GM19239 (cell line): Measurements from ENCODE around the gene LNPEP.
"Not testable (repeated sequence)": the region's sequence is repeated elsewhere in the genome, so short reads cannot be mapped to it uniquely, and the experiment has no call there.

ENCODE experiments used
- DNase-seq: peaks from one replicate; pipeline ENCODE4 v3.0.0; 2011; ENCODE audit warnings: low spot score; ENCODE audit not compliant: insufficient read length
- FAIRE-seq: peaks from 2 replicates; lab custom pipeline; 2011; peaks lifted over from hg19 to GRCh38; lab: Jason Lieb, UNC

Gene LNPEP

GRCh38 chr5:96928931-96929708, 6.8 kb upstream of the LNPEP start:
- no peak for FAIRE-seq

GRCh38 chr5:96930058-96930457, 5.8 kb upstream of the LNPEP start:
- DNase-seq (no peak), FAIRE-seq (no peak)

More at GRCh38 chr5:96928931-96929708, 6.8 kb upstream of the LNPEP start:
- DNase-seq = no peak

- FAIRE-seq (no peak), DNase-seq (no peak)
These were observed 5.3 kb upstream of the LNPEP start for GRCh38 chr5:96930589-96930988.

- not testable (repeated sequence) for DNase-seq, FAIRE-seq
These were observed 4.8 kb upstream of the LNPEP start for GRCh38 chr5:96931037-96931436.

GRCh38 chr5:96931605-96932004, 4.3 kb upstream of the LNPEP start:
- no peak for DNase-seq
- peak; percentile 63 for FAIRE-seq

- no peak for DNase-seq
- peak; percentile 69 for FAIRE-seq
These were observed 3.9 kb upstream of the LNPEP start for GRCh38 chr5:96932026-96932425.

GRCh38 chr5:96933764-96934707, 1.8 kb upstream of the LNPEP start:
- DNase-seq (no peak), FAIRE-seq (peak; percentile 94)

GRCh38 chr5:96934708-96935558, 947 bp upstream of the LNPEP start:
- FAIRE-seq (no peak), DNase-seq (no peak)

GRCh38 chr5:96936431-96937320, 796 bp downstream of the LNPEP start:
- peak; percentile 81 for FAIRE-seq

GRCh38 chr5:96940586-96940985, 4.7 kb downstream of the LNPEP start:
- DNase-seq = no peak
- FAIRE-seq = no peak

More at GRCh38 chr5:96936431-96937320, 796 bp downstream of the LNPEP start:
- no peak for DNase-seq

GRCh38 chr5:96941140-96941539, 5.3 kb downstream of the LNPEP start:
- FAIRE-seq (no peak), DNase-seq (no peak)

- FAIRE-seq (no peak), DNase-seq (no peak)
These were observed 6.2 kb downstream of the LNPEP start for GRCh38 chr5:96942078-96942477.

- FAIRE-seq = no peak
These were observed 7.0 kb downstream of the LNPEP start for GRCh38 chr5:96942911-96943310.

GRCh38 chr5:96943799-96944198, 7.9 kb downstream of the LNPEP start:
- DNase-seq (no peak), FAIRE-seq (no peak)

More at GRCh38 chr5:96942911-96943310, 7.0 kb downstream of the LNPEP start:
- no peak for DNase-seq

GRCh38 chr5:96945144-96945897, 9.4 kb downstream of the LNPEP start:
- peak; percentile 40 for FAIRE-seq
- no peak for DNase-seq

- FAIRE-seq (no peak), DNase-seq (no peak)
These were observed 10.5 kb downstream of the LNPEP start for GRCh38 chr5:96946381-96946780.

- FAIRE-seq (peak; percentile 4), DNase-seq (no peak)
These were observed 16.4 kb downstream of the LNPEP start for GRCh38 chr5:96952118-96952750.
